CD4-positive, alpha-beta T cell (primary cell): Measurements from ENCODE around the gene CAPN2. TPM values are rescaled to one million over a fixed set of nuclear protein-coding genes. Genes with fewer than 3 reads are reported as not detected.

Experiments used
- ATAC-seq: fragments of 200-7000 bp; cut with Tn5 transposase; one replicate; pipeline ENCODE4 v1.10.0; 2022; ENCODE audit warnings: mild to moderate bottlenecking; ENCODE audit not compliant: poor library complexity
- CTCF ChIA-PET: fragments of 350-600 bp; sonication (Branson Sonifier 250); formaldehyde crosslinking; loops from one replicate; lab custom pipeline; 2021; ENCODE audit warnings: antibody characterized with exemption, inconsistent platforms; lab: Charles Lee
- POLR2A ChIA-PET: fragments of 350-600 bp; sonication (Branson Sonifier 250); formaldehyde crosslinking; loops from one replicate; lab custom pipeline; 2021; ENCODE audit warnings: antibody characterized with exemption, inconsistent platforms; lab: Charles Lee
- DNase-seq, 14 experiments: peaks; one replicate each; pipeline ENCODE4 v3.0.0-alpha.2; 2013 to 2020; ENCODE audit warnings: mixed read lengths in 2 of 14
- H3K27ac ChIP-seq, 2 donors: one replicate each; pipeline versions ENCODE4 v1.5.1 to v1.7.0; 2013; ENCODE audit warnings: low read length in 2 of 2, low read depth in 1 of 2, mild to moderate bottlenecking in 1 of 2
- H3K27me3 ChIP-seq, 2 experiments: 1 replicate in 1 of 2; 2 replicates in 1 of 2; pipeline versions ENCODE4 v1.6.1 to v1.7.0; 2013; ENCODE audit warnings: low read length in 2 of 2, control low read depth in 1 of 2, mild to moderate bottlenecking in 1 of 2, moderate library complexity in 1 of 2; ENCODE audit not compliant: insufficient read depth in 2 of 2, control insufficient read depth in 1 of 2
- H3K36me3 ChIP-seq: one replicate; pipeline ENCODE4 v1.6.1; 2013; ENCODE audit warnings: low read length, control low read depth; ENCODE audit not compliant: insufficient read depth
- H3K4me1 ChIP-seq: one replicate; pipeline ENCODE4 v1.6.1; 2013; ENCODE audit warnings: low read length, control low read depth; ENCODE audit not compliant: insufficient read depth
- H3K4me3 ChIP-seq: one replicate; pipeline ENCODE4 v1.5.1; 2013; ENCODE audit warnings: mild to moderate bottlenecking, low read length, moderate library complexity
- H3K9me3 ChIP-seq, 2 experiments: 1 replicate in 1 of 2; 2 replicates in 1 of 2; pipeline versions ENCODE4 v1.6.1 to v1.7.0; 2013; ENCODE audit warnings: low read length in 2 of 2, mild to moderate bottlenecking in 2 of 2, control low read depth in 1 of 2, moderate library complexity in 1 of 2; ENCODE audit not compliant: control insufficient read depth in 1 of 2, insufficient read depth in 1 of 2
- H3K27ac Mint-ChIP-seq: one replicate; pipeline ENCODE4 v1.8.0; 2020; ENCODE audit warnings: mixed read lengths
- H3K27me3 Mint-ChIP-seq: one replicate; pipeline ENCODE4 v1.8.0; 2021; ENCODE audit warnings: mixed read lengths
- H3K36me3 Mint-ChIP-seq: one replicate; pipeline ENCODE4 v1.8.0; 2021; ENCODE audit warnings: low read depth, mixed read lengths
- H3K4me1 Mint-ChIP-seq: one replicate; pipeline ENCODE4 v1.8.0; 2021; ENCODE audit warnings: low read depth, mixed read lengths
- H3K4me3 Mint-ChIP-seq: one replicate; pipeline ENCODE4 v1.8.0; 2020; ENCODE audit warnings: mild to moderate bottlenecking, mixed read lengths
- H3K9me3 Mint-ChIP-seq: one replicate; pipeline ENCODE4 v1.8.0; 2020; ENCODE audit warnings: mixed read lengths
- intact Hi-C, 2 experiments: fragments of 100-400 bp; cut with DNase I in 1 of 2; cut with micrococcal nuclease in 1 of 2; formaldehyde crosslinking; loops; one replicate each; pipeline versions ENCODE4 v1.15.1 to v1.9.0; 2023 to 2025; cut with DNase I, micrococcal nuclease
- total RNA-seq, 174 experiments: library from RNA in 2 of 174; stranded (reverse) in 2 of 174; gene quantifications; one replicate each; pipeline ENCODE4 v1.2.3 and lab custom pipeline; 2021 to 2026
- TF ChIP-seq, protein P1 (sequence below): fragments of 200-600 bp; IDR thresholded peaks from one replicate; pipeline ENCODE4 v1.8.0; 2022; ENCODE audit warnings: antibody characterized with exemption, mild to moderate bottlenecking

Gene CAPN2
- total RNA-seq, 2 experiments from 2014 or later, result 110 to 114 TPM

GRCh38 chr1:223712850-223713474, 623 bp downstream of the CAPN2 start:
- POLR2A ChIA-PET, result interaction anchor here (1.1 to 2.0 kb wide), 8 partner anchors 10 to 999 kb away, joined by 3 to 20 read pairs (median 4); no protein-coding TSS in a partner anchor
- peaks cover 71% of the 10 kb centered on the region for H3K4me1 Mint-ChIP-seq

GRCh38 chr1:223713546-223714420, 1.4 kb downstream of the CAPN2 start:
- POLR2A ChIA-PET, result interaction anchor here (1.1 to 2.0 kb wide), 4 partner anchors 9 to 570 kb away, joined by 3 to 20 read pairs (median 5); no protein-coding TSS in a partner anchor
- TF ChIP-seq, protein P1, sequence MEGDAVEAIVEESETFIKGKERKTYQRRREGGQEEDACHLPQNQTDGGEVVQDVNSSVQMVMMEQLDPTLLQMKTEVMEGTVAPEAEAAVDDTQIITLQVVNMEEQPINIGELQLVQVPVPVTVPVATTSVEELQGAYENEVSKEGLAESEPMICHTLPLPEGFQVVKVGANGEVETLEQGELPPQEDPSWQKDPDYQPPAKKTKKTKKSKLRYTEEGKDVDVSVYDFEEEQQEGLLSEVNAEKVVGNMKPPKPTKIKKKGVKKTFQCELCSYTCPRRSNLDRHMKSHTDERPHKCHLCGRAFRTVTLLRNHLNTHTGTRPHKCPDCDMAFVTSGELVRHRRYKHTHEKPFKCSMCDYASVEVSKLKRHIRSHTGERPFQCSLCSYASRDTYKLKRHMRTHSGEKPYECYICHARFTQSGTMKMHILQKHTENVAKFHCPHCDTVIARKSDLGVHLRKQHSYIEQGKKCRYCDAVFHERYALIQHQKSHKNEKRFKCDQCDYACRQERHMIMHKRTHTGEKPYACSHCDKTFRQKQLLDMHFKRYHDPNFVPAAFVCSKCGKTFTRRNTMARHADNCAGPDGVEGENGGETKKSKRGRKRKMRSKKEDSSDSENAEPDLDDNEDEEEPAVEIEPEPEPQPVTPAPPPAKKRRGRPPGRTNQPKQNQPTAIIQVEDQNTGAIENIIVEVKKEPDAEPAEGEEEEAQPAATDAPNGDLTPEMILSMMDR, result no peak
- DNase-seq (peak in 4 of 14 experiments; percentile 32 to 50 (median 39)), ATAC-seq (peak; percentile 6)
- Histone ChIP-seq H3K4me1 (peaks cover 74% of the 10 kb centered on the region), H3K36me3 (peaks cover 14% of the 10 kb centered on the region), H3K27me3 (no peaks in the 10 kb centered on the region), H3K9me3 (no peaks in the 10 kb centered on the region), H3K4me3 (peak overlapping the region; percentile 84), H3K27ac (peak overlapping the region; percentile 68 to 76)
- peak overlapping the region; percentile 86 for H3K27ac Mint-ChIP-seq
- intact Hi-C loops, result loop anchor here (2.0 to 5.0 kb wide), 3 partner anchors 13 to 134 kb away; partner anchors contain the start of gene TP53BP2 (in 1 of the 2)
- peaks cover 80% of the 10 kb centered on the region for H3K4me1 Mint-ChIP-seq
- peaks cover 21% of the 10 kb centered on the region for H3K36me3 Mint-ChIP-seq
- peak overlapping the region; percentile 88 for H3K4me3 Mint-ChIP-seq
- no peaks in the 10 kb centered on the region for H3K9me3 Mint-ChIP-seq
- H3K27me3 Mint-ChIP-seq, result no peaks in the 10 kb centered on the region
- CTCF ChIA-PET, result interaction anchor here (0.7 to 4.5 kb wide), 2 partner anchors 32 to 35 kb away, joined by 4 to 46 read pairs; no protein-coding TSS in a partner anchor

More at GRCh38 chr1:223712850-223713474, 623 bp downstream of the CAPN2 start:
- no peaks in the 10 kb centered on the region for H3K9me3 ChIP-seq
- H3K36me3 ChIP-seq, result peaks cover 6% of the 10 kb centered on the region
- no peaks in the 10 kb centered on the region for H3K27me3 ChIP-seq
- no peaks in the 10 kb centered on the region for H3K9me3 Mint-ChIP-seq
- H3K36me3 Mint-ChIP-seq, result peaks cover 13% of the 10 kb centered on the region
- peaks cover 66% of the 10 kb centered on the region for H3K4me1 ChIP-seq
- peak overlapping the region; percentile 68 to 77 for H3K27ac ChIP-seq
- TF ChIP-seq, protein P1, result no peak
- ATAC-seq, result peak; percentile 37
- H3K4me3 ChIP-seq, result peak overlapping the region; percentile 84
- CTCF ChIA-PET, result interaction anchor here (0.7 to 4.5 kb wide), 6 partner anchors 13 to 36 kb away, joined by 3 to 46 read pairs (median 6); no protein-coding TSS in a partner anchor
- intact Hi-C loops, result loop anchor here (1.0 to 5.0 kb wide), 4 partner anchors 14 to 134 kb away; partner anchors contain the start of gene TP53BP2 (in 1 of the 2)
- peak in 12 of 14 experiments; percentile 13 to 72 (median 35) for DNase-seq
- peak overlapping the region; percentile 86 for H3K27ac Mint-ChIP-seq
- peak overlapping the region; percentile 88 for H3K4me3 Mint-ChIP-seq
- no peaks in the 10 kb centered on the region for H3K27me3 Mint-ChIP-seq

DNA sequence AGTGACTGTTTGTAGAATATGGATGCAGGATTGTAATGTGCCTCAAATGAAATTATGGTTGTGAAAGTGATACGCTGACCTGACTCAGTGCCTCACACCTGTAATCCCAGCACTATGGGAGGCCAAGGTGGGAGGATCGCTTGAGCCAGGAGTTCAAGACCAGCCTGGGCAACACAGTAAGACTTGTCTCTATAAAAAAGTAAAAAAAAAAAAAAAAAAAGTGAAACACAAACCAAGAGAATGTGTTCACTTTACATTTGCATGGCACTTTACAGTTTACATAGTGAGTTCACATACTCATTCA, 2.0 kb downstream of the CAPN2 start:
- TF ChIP-seq, protein P1, result no peak
- Mint-ChIP-seq H3K4me3 (peak overlapping the region; percentile 88), H3K27me3 (no peaks in the 10 kb centered on the region), H3K27ac (peak overlapping the region; percentile 86), H3K4me1 (peaks cover 82% of the 10 kb centered on the region), H3K36me3 (peaks cover 27% of the 10 kb centered on the region), H3K9me3 (no peaks in the 10 kb centered on the region)
- DNase-seq (no peak), ATAC-seq (no peak)
- Histone ChIP-seq H3K9me3 (no peaks in the 10 kb centered on the region), H3K36me3 (peaks cover 20% of the 10 kb centered on the region), H3K27me3 (no peaks in the 10 kb centered on the region), H3K4me1 (peaks cover 78% of the 10 kb centered on the region), H3K4me3 (peak overlapping the region; percentile 84), H3K27ac (peak overlapping the region; percentile 68 to 76)
- ChIA-PET POLR2A (interaction anchor here (1.3 kb wide), 1 partner anchor 8 kb away, joined by 5 read pairs; no protein-coding TSS in a partner anchor), CTCF (interaction anchor here (4.5 kb wide), 1 partner anchor 34 kb away, joined by 46 read pairs; no protein-coding TSS in a partner anchor)
- intact Hi-C loops, result loop anchor here (5.0 kb wide), 2 partner anchors 33 to 133 kb away; partner anchors contain the start of gene TP53BP2 (in 1 of the 2)
